Stimulated activated CD4-positive, alpha-beta T cell treated with anti-CD3 and anti-CD28 coated beads, TNF-alpha, amount 100 ng/mL, for 48 hours (primary cell): ENCODE results near the gene MMP11.

Experiments
- DNase-seq, 3 donors: peaks; one replicate each; pipeline ENCODE4 v3.0.0-alpha.2; 2020; ENCODE audit warnings: low read depth in 3 of 3

MMP11 gene

GRCh38 chr22:23760056-23760455 is 12.6 kb upstream of the MMP11 start:
- no peak for DNase-seq

GRCh38 chr22:23762842-23763578 is 9.6 kb upstream of the MMP11 start, which contains the start of gene C22orf15:
TSS of gene C22orf15 (plus strand) at chr22:23762990. CDS start at chr22:23763307, 317 bp downstream.
- DNase-seq: no peak

- DNase-seq: peak in 1 of 3 donors; percentile 54
Observed at GRCh38 chr22:23763579-23763945, 9.1 kb upstream of the MMP11 start.

GRCh38 chr22:23763954-23764353 is 8.7 kb upstream of the MMP11 start:
- DNase-seq: no peak

GRCh38 chr22:23764899-23765881 is 7.5 kb upstream of the MMP11 start:
- DNase-seq: no peak

- DNase-seq: no peak
Observed at GRCh38 chr22:23767303-23767672, 5.4 kb upstream of the MMP11 start.

- peak; percentile 56 to 76 (median 58) for DNase-seq
Observed at GRCh38 chr22:23767673-23768548, 4.7 kb upstream of the MMP11 start, which contains the start of gene CHCHD10. TSS of gene CHCHD10 (minus strand) at chr22:23767972. CDS start at chr22:23767874, 98 bp downstream.

- no peak for DNase-seq
Observed at GRCh38 chr22:23769321-23769965, 3.2 kb upstream of the MMP11 start.

GRCh38 chr22:23772315-23772648 is 367 bp upstream of the MMP11 start:
- no peak for DNase-seq

GRCh38 chr22:23773483-23774113 is 949 bp downstream of the MMP11 start:
- no peak for DNase-seq

- DNase-seq: no peak
Observed at GRCh38 chr22:23774114-23774921, 1.7 kb downstream of the MMP11 start.

- DNase-seq: no peak
Observed at GRCh38 chr22:23774922-23775436, 2.3 kb downstream of the MMP11 start.

GRCh38 chr22:23775779-23776375 is 3.2 kb downstream of the MMP11 start:
- DNase-seq: no peak

GRCh38 chr22:23777776-23778576 is 5.3 kb downstream of the MMP11 start:
- no peak for DNase-seq

- no peak for DNase-seq
Observed at GRCh38 chr22:23778577-23778900, 5.9 kb downstream of the MMP11 start.

- no peak for DNase-seq
Observed at GRCh38 chr22:23779083-23779482, 6.4 kb downstream of the MMP11 start.

GRCh38 chr22:23779731-23780130 is 7.1 kb downstream of the MMP11 start:
- DNase-seq: no peak

- no peak for DNase-seq
Observed at GRCh38 chr22:23780146-23780748, 7.6 kb downstream of the MMP11 start.
